ENCODE measurements around the gene PDLIM1. TPM values are rescaled to one million over a fixed set of nuclear protein-coding genes. Genes with fewer than 3 reads are reported as not detected.

Gene PDLIM1
- total RNA-seq, 1 experiment from 2014 or later = 67.4 TPM

DNA sequence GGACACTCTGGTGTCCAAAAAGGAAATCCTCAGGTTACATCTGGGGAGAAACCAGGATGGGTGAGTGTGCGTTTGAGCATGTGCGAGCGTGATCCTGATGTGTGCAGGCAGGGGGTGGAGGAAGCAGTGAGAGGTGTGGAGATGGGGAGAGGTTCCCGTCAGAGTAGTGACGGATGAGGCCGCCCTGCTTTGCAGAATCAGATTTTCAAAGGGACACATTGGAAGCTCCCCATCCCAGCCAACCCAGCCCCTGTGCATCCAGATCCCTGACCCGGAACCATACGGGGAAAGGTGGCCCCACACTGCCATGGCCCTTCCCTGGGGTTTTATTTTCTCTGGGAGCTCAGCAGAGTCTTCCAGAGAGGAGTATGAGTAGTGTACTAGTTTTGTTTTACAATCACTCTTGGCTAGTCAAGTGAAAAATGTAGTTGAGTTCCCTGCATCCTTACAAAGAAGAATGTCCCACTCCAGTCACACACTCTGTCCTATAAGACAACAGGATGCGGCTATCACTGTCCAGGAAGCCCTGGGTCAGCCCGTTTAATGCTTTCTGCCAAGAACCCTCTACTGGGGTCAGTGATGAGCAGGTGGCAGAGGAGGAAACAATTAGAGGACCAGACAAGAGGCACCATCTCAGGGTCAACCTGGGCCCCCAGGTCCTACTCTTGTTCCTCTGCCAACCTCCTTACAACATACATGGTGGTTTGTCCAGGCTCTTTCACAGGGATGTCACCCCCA, 46.8 kb upstream of the PDLIM1 start:
- RAD21 ChIA-PET (ENCODE audit: low non-redundant PET in 1 of 2, low total read pairs in 2 of 2, uncharacterized antibody in 2 of 2, unreplicated experiment in 2 of 2) = no interaction called here
- no peak overlapping the region for H3K4me3 ChIP-seq (replicated peaks in 1 of 2; ENCODE audit: low read depth in 1 of 2, low read length in 2 of 2)
- CTCF ChIA-PET = no interaction called here
- no peaks in the 10 kb centered on the region for H3K9me3 ChIP-seq (ENCODE audit: control insufficient read depth in 1 of 2, insufficient read depth in 1 of 2, low read depth in 1 of 2, low read length in 2 of 2)
- BruUV-seq (replicated peaks) = no TSS peak
- H3K9me2 ChIP-seq (ENCODE audit: insufficient read depth) = no peaks in the 10 kb centered on the region
- no peaks in the 10 kb centered on the region for H3K27me3 ChIP-seq (ENCODE audit: insufficient read depth, low read length)
- no peak overlapping the region for H2AFZ ChIP-seq (ENCODE audit: low read depth, low read length, poor library complexity, severe bottlenecking)
- POLR2A ChIA-PET = no interaction called here
- H3K9ac ChIP-seq (ENCODE audit: low read length) = no peak overlapping the region
- H3K4me1 ChIP-seq (ENCODE audit: control insufficient read depth in 1 of 2, insufficient read depth in 2 of 2, low read length in 2 of 2) = peaks cover 0 to 22% of the 10 kb centered on the region in 2 experiments; a peak in 3 of 4 replicates
- TF ChIP-seq, protein P1, sequence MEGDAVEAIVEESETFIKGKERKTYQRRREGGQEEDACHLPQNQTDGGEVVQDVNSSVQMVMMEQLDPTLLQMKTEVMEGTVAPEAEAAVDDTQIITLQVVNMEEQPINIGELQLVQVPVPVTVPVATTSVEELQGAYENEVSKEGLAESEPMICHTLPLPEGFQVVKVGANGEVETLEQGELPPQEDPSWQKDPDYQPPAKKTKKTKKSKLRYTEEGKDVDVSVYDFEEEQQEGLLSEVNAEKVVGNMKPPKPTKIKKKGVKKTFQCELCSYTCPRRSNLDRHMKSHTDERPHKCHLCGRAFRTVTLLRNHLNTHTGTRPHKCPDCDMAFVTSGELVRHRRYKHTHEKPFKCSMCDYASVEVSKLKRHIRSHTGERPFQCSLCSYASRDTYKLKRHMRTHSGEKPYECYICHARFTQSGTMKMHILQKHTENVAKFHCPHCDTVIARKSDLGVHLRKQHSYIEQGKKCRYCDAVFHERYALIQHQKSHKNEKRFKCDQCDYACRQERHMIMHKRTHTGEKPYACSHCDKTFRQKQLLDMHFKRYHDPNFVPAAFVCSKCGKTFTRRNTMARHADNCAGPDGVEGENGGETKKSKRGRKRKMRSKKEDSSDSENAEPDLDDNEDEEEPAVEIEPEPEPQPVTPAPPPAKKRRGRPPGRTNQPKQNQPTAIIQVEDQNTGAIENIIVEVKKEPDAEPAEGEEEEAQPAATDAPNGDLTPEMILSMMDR (IDR thresholded peaks at IDR 0.05 in 2 of 3, conservative IDR thresholded peaks at IDR 0.05 in 1 of 3; ENCODE audit: borderline replicate concordance in 1 of 3, insufficient read depth in 1 of 3, low read depth in 2 of 3, low read length in 2 of 3) = no peak
- TF ChIP-seq SRF (IDR thresholded peaks at IDR 0.05; ENCODE audit: low read depth) (no peak), RAD21 (IDR thresholded peaks at IDR 0.05; ENCODE audit: low read depth) (no peak), JUND (IDR thresholded peaks at IDR 0.05) (no peak), CBX3 (IDR thresholded peaks at IDR 0.05; ENCODE audit: low read depth) (no peak), TCF7L2 (IDR thresholded peaks at IDR 0.05; ENCODE audit: borderline replicate concordance, extremely low read depth, insufficient read depth, insufficient read length) (no peak), FOSL1 (IDR thresholded peaks at IDR 0.05; ENCODE audit: low read depth) (no peak), POLR2A (IDR thresholded peaks at IDR 0.05; ENCODE audit: borderline replicate concordance, extremely low read depth, insufficient read depth, insufficient read length) (no peak), ZNF274 (IDR thresholded peaks at IDR 0.05; ENCODE audit: low read depth, low read length) (no peak), EGR1 (IDR thresholded peaks at IDR 0.05; ENCODE audit: low read depth) (no peak), EZH2phosphoT487 (IDR thresholded peaks at IDR 0.05; ENCODE audit: borderline replicate concordance) (no peak), SIN3A (IDR thresholded peaks at IDR 0.05; ENCODE audit: low read depth) (no peak), ZFX (IDR thresholded peaks at IDR 0.05) (no peak), ELF1 (IDR thresholded peaks at IDR 0.05; ENCODE audit: borderline replicate concordance, low read depth) (no peak)
- TF ChIP-seq, protein P2, sequence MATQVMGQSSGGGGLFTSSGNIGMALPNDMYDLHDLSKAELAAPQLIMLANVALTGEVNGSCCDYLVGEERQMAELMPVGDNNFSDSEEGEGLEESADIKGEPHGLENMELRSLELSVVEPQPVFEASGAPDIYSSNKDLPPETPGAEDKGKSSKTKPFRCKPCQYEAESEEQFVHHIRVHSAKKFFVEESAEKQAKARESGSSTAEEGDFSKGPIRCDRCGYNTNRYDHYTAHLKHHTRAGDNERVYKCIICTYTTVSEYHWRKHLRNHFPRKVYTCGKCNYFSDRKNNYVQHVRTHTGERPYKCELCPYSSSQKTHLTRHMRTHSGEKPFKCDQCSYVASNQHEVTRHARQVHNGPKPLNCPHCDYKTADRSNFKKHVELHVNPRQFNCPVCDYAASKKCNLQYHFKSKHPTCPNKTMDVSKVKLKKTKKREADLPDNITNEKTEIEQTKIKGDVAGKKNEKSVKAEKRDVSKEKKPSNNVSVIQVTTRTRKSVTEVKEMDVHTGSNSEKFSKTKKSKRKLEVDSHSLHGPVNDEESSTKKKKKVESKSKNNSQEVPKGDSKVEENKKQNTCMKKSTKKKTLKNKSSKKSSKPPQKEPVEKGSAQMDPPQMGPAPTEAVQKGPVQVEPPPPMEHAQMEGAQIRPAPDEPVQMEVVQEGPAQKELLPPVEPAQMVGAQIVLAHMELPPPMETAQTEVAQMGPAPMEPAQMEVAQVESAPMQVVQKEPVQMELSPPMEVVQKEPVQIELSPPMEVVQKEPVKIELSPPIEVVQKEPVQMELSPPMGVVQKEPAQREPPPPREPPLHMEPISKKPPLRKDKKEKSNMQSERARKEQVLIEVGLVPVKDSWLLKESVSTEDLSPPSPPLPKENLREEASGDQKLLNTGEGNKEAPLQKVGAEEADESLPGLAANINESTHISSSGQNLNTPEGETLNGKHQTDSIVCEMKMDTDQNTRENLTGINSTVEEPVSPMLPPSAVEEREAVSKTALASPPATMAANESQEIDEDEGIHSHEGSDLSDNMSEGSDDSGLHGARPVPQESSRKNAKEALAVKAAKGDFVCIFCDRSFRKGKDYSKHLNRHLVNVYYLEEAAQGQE (IDR thresholded peaks at IDR 0.05; ENCODE audit: low read depth) = no peak
- TF ChIP-seq, protein P3, sequence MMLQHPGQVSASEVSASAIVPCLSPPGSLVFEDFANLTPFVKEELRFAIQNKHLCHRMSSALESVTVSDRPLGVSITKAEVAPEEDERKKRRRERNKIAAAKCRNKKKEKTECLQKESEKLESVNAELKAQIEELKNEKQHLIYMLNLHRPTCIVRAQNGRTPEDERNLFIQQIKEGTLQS (IDR thresholded peaks at IDR 0.05) = no peak
- TF ChIP-seq, protein P4, sequence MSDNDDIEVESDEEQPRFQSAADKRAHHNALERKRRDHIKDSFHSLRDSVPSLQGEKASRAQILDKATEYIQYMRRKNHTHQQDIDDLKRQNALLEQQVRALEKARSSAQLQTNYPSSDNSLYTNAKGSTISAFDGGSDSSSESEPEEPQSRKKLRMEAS (IDR thresholded peaks at IDR 0.05) = no peak
- TF ChIP-seq, protein P5, sequence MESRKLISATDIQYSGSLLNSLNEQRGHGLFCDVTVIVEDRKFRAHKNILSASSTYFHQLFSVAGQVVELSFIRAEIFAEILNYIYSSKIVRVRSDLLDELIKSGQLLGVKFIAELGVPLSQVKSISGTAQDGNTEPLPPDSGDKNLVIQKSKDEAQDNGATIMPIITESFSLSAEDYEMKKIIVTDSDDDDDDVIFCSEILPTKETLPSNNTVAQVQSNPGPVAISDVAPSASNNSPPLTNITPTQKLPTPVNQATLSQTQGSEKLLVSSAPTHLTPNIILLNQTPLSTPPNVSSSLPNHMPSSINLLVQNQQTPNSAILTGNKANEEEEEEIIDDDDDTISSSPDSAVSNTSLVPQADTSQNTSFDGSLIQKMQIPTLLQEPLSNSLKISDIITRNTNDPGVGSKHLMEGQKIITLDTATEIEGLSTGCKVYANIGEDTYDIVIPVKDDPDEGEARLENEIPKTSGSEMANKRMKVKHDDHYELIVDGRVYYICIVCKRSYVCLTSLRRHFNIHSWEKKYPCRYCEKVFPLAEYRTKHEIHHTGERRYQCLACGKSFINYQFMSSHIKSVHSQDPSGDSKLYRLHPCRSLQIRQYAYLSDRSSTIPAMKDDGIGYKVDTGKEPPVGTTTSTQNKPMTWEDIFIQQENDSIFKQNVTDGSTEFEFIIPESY (IDR thresholded peaks at IDR 0.05; ENCODE audit: extremely low read depth, insufficient replicate concordance, low read length) = no peak
- no peak overlapping the region for H3K4me2 ChIP-seq (ENCODE audit: low read length)
- H3K79me2 ChIP-seq (ENCODE audit: insufficient read depth, low read length) = no peaks in the 10 kb centered on the region
- H3K27ac ChIP-seq (ENCODE audit: low read depth, low read length) = no peak overlapping the region
- intact Hi-C loops (cut with micrococcal nuclease) = no loop called here
- H3K36me3 ChIP-seq (ENCODE audit: control insufficient read depth in 1 of 2, insufficient read depth in 2 of 2, low read length in 2 of 2) = no peaks in the 10 kb centered on the region
- ATAC-seq (no peak), DNase-seq (ENCODE audit: low read depth, low spot score) (no peak)
- H4K20me1 ChIP-seq (ENCODE audit: insufficient read depth) = no peaks in the 10 kb centered on the region

Data from HCT116 (cell line).